Testis (tissue), 3 donors: ENCODE results near the gene SPESP1. TPM values are rescaled to one million over a fixed set of nuclear protein-coding genes. Genes with fewer than 3 reads are reported as not detected.
"Not testable (repeated sequence)": the region's sequence is repeated elsewhere in the genome, so short reads cannot be mapped to it uniquely, and the experiment has no call there.

Source experiments
- DNase-seq: peaks from one replicate; pipeline ENCODE4 v3.0.0-alpha.2; 2019
- H3K27ac ChIP-seq, 2 donors: fragments of 200-600 bp; sonication (generic); one replicate each; pipeline ENCODE4 v1.5.1; 2019
- H3K27me3 ChIP-seq: fragments of 200-600 bp; sonication (generic); one replicate; pipeline ENCODE4 v1.5.1; 2019
- H3K36me3 ChIP-seq: fragments of 200-600 bp; sonication (generic); one replicate; pipeline ENCODE4 v1.5.1; 2017; ENCODE audit warnings: low read depth; ENCODE audit errors: missing control alignments
- H3K4me1 ChIP-seq: fragments of 200-600 bp; sonication (generic); one replicate; pipeline ENCODE4 v1.5.1; 2019
- H3K4me3 ChIP-seq, 2 donors: fragments of 200-600 bp; sonication (generic); one replicate each; pipeline ENCODE4 v1.5.1; 2017 to 2019
- H3K9me3 ChIP-seq: fragments of 200-600 bp; sonication (generic); one replicate; pipeline ENCODE4 v1.5.1; 2017
- CTCF ChIP-seq, 3 experiments: fragments of 450-650 bp in 2 of 3; fragments of 200-600 bp in 1 of 3; sonication (generic) in 1 of 3; IDR thresholded peaks; one replicate each; pipeline ENCODE4 v1.5.1; 2016 to 2019; ENCODE audit warnings: antibody characterized with exemption in 3 of 3, mild to moderate bottlenecking in 2 of 3, moderate library complexity in 1 of 3
- POLR2A ChIP-seq: fragments of 450-650 bp; IDR thresholded peaks from one replicate; pipeline ENCODE4 v1.6.1; 2017; ENCODE audit warnings: antibody characterized with exemption, mild to moderate bottlenecking, moderate library complexity
- WGBS, 2 donors: methylation state at CpG; one replicate each; pipeline ENCODE4 v1.1.5; 2018; 5-methylcytosine and 5-hydroxymethylcytosine counted together
- intact Hi-C: fragments of 100-400 bp; cut with DNase I; formaldehyde crosslinking; loops from one replicate; pipeline ENCODE4 v1.15.1; 2023; ENCODE audit warnings: low total_unique reads
- polyA plus RNA-seq: library from polyadenylated mRNA; stranded (reverse); fragments of 350-450 nt; fragmentation: Illumina TruSeq; extraction: RNeasy Lipid Tissue Mini Kit (QIAGEN cat#74804); gene quantifications from one replicate; pipeline ENCODE4 v1.2.3, GENCODE V29; 2014; ENCODE audit warnings: low read depth, low replicate concordance; ENCODE audit not compliant: insufficient read depth
- total RNA-seq, 2 donors: library from RNA; depleted of rRNA; stranded (reverse); fragments of >200 nt; gene quantifications; one replicate each; pipeline ENCODE4 v1.2.3, GENCODE V29; 2016

The SPESP1 gene
- total and polyA plus RNA-seq, 3 donors from 2014 or later: 50.4 to 67.6 (median 67.1) TPM

- H3K27me3 ChIP-seq: no peaks in the 10 kb centered on the region
- 81 to 87% methylated on average over 4 of the region's 4 CpGs for WGBS, 2 donors
- H3K36me3 ChIP-seq: no peaks in the 10 kb centered on the region
- DNase-seq: no peak
- no peaks in the 10 kb centered on the region for H3K9me3 ChIP-seq
- intact Hi-C loops: no loop called here
- H3K4me1 ChIP-seq: no peaks in the 10 kb centered on the region
- TF ChIP-seq CTCF (IDR thresholded peaks at IDR 0.05): no peak
- no peak for TF ChIP-seq POLR2A
- no peak overlapping the region for H3K4me3 ChIP-seq
- H3K27ac ChIP-seq: no peak overlapping the region
Observed at GRCh38 chr15:68951813-68952212, 21.5 kb downstream of the SPESP1 start.

GRCh38 chr15:68957696-68958095, 27.4 kb downstream of the SPESP1 start:
- H3K27me3 ChIP-seq: no peaks in the 10 kb centered on the region
- no peaks in the 10 kb centered on the region for H3K9me3 ChIP-seq
- no peak for DNase-seq
- no peaks in the 10 kb centered on the region for H3K4me1 ChIP-seq
- no peak overlapping the region for H3K4me3 ChIP-seq
- intact Hi-C loops: no loop called here
- no peaks in the 10 kb centered on the region for H3K36me3 ChIP-seq
- TF ChIP-seq CTCF (IDR thresholded peaks at IDR 0.05) (no peak), POLR2A (no peak)
- 86 to 89% methylated on average over 3 of the region's 3 CpGs for WGBS, 2 donors
- no peak overlapping the region for H3K27ac ChIP-seq

GRCh38 chr15:68958597-68958996, 28.3 kb downstream of the SPESP1 start:
- no peaks in the 10 kb centered on the region for H3K9me3 ChIP-seq
- whole genome bisulfite sequencing, 2 donors: 83 to 88% methylated on average over 1 of the region's 1 CpG
- no peak overlapping the region for H3K4me3 ChIP-seq
- H3K4me1 ChIP-seq: no peaks in the 10 kb centered on the region
- H3K27ac ChIP-seq: no peak overlapping the region
- no peaks in the 10 kb centered on the region for H3K27me3 ChIP-seq
- DNase-seq: no peak
- no peaks in the 10 kb centered on the region for H3K36me3 ChIP-seq
- no peak for TF ChIP-seq POLR2A
- no peak for TF ChIP-seq CTCF (IDR thresholded peaks at IDR 0.05)
- intact Hi-C loops: no loop called here

- no peak for TF ChIP-seq CTCF (IDR thresholded peaks at IDR 0.05)
- TF ChIP-seq POLR2A: no peak
- H3K9me3 ChIP-seq: no peaks in the 10 kb centered on the region
- 85 to 88% methylated on average over 1 of the region's 1 CpG for WGBS, 2 donors
- no peaks in the 10 kb centered on the region for H3K27me3 ChIP-seq
- H3K27ac ChIP-seq: no peak overlapping the region
- H3K4me3 ChIP-seq: no peak overlapping the region
- no peaks in the 10 kb centered on the region for H3K36me3 ChIP-seq
- DNase-seq: no peak
- intact Hi-C loops: no loop called here
- no peaks in the 10 kb centered on the region for H3K4me1 ChIP-seq
Observed at GRCh38 chr15:68962465-68962864, 32.1 kb downstream of the SPESP1 start.

- WGBS, 2 donors: 67 to 77% methylated on average over 7 of the region's 7 CpGs
- not testable (repeated sequence) for H3K9me3 ChIP-seq
Observed at GRCh38 chr15:68963719-68964118, 33.4 kb downstream of the SPESP1 start.

More at GRCh38 chr15:68963719-68964118, 33.4 kb downstream of the SPESP1 start:
- intact Hi-C loops, DNase-seq, H3K27me3 ChIP-seq, H3K36me3 ChIP-seq, H3K4me3 ChIP-seq, H3K4me1 ChIP-seq, H3K27ac ChIP-seq: not testable (repeated sequence)
